Thyroid gland (tissue), 4 donors: ENCODE data around the gene EMP2. TPM values are rescaled to one million over a fixed set of nuclear protein-coding genes. Genes with fewer than 3 reads are reported as not detected.
"Not testable (repeated sequence)": the region's sequence is repeated elsewhere in the genome, so short reads cannot be mapped to it uniquely, and the experiment has no call there.

Experiments used
- DNase-seq, 2 donors: peaks; one replicate each; pipeline ENCODE4 v3.0.0-alpha.2; 2019
- H3K27ac ChIP-seq, 3 donors: fragments of 200-600 bp; sonication (generic); 1 replicate in 2 of 3; 2 replicates in 1 of 3; pipeline ENCODE4 v1.5.1; 2016 to 2019; ENCODE audit warnings: mild to moderate bottlenecking in 1 of 3, moderate library complexity in 1 of 3
- H3K27me3 ChIP-seq: fragments of 200-600 bp; sonication (generic); one replicate; pipeline ENCODE4 v1.5.1; 2019
- H3K36me3 ChIP-seq, 2 donors: fragments of 200-600 bp; sonication (generic); one replicate each; pipeline ENCODE4 v1.5.1; 2016 to 2019
- H3K4me1 ChIP-seq, 2 donors: fragments of 200-600 bp; sonication (generic); one replicate each; pipeline ENCODE4 v1.5.1; 2017 to 2019
- H3K4me3 ChIP-seq, 3 donors: fragments of 200-600 bp; sonication (generic); replicated peaks in 1 of 3; 1 replicate in 2 of 3; 2 replicates in 1 of 3; pipeline ENCODE4 v1.5.1; 2016; ENCODE audit warnings: mild to moderate bottlenecking in 1 of 3
- H3K9me3 ChIP-seq: fragments of 200-600 bp; sonication (generic); one replicate; pipeline ENCODE4 v1.5.1; 2017
- POLR2A ChIP-seq, 2 donors: fragments of 450-650 bp; IDR thresholded peaks; one replicate each; pipeline ENCODE4 v1.6.1; 2017; ENCODE audit warnings: antibody characterized with exemption in 2 of 2, mild to moderate bottlenecking in 2 of 2, moderate library complexity in 1 of 2
- WGBS, 2 donors: methylation state at CpG; one replicate each; pipeline ENCODE4 v1.1.5; 2017; 5-methylcytosine and 5-hydroxymethylcytosine counted together
- intact Hi-C: fragments of 100-400 bp; cut with DNase I; formaldehyde crosslinking; loops from one replicate; pipeline ENCODE4 v1.15.1; 2023
- total RNA-seq, 4 donors: library from RNA; depleted of rRNA; stranded (reverse); fragments of >200 nt; gene quantifications; one replicate each; pipeline ENCODE4 v1.2.3, GENCODE V29; 2016
- TF ChIP-seq, protein P1 (sequence below), 6 experiments: fragments of 200-600 bp in 3 of 6; fragments of 450-650 bp in 3 of 6; sonication (generic) in 3 of 6; IDR thresholded peaks; one replicate each; pipeline ENCODE4 v1.5.1; 2016 to 2019; ENCODE audit warnings: antibody characterized with exemption in 6 of 6, mild to moderate bottlenecking in 2 of 6, inconsistent platforms in 1 of 6, moderate library complexity in 1 of 6

EMP2 gene
- total RNA-seq, 4 donors from 2014 or later, result 17.9 to 37.5 (median 23.1) TPM

DNA sequence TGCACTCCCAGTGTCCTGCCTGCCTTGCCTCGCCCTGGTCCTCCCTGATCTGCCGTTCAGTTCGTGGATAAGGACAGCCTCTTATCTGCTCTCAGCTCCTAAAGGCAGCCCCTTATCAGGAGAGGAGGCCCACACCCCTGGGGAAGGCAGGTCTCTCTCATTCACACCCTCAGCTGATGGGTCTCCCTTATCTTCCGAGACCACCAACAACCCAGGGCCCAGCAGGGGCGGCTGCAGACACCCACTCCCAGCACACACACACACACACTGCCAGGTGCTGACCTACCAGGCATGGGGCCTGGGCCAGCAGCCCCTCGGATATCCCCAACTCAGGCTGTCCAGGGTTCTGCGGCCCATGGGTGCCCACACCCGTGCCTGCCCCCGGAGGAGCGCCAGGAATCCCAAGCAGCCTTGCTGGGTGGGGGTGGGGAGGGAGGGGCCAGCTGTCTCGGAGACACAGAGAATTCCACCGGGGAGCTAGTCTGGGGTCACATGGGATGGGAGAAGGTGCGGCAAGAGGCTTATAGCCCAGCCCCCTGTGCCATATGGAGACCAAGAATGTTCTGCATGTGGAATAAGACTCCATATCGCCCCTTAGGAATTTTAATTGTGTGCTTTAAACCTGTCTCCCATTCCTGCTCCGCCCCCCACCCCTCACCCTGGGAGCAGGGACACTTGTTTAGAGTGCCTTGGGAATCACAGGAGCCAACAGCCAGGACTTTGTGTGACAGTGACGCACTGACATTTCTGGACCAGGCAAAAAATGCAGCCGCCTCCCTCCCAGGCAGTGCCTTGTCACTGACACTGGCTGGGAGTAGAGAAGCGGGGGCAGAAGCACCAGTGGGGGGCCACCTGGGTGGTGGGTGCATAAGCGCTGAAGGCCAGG lies 41.9 kb upstream of the EMP2 start:
- WGBS, 2 donors, result 83 to 84% methylated on average over 13 to 17 of the region's 19 CpGs
- no peaks in the 10 kb centered on the region for H3K27me3 ChIP-seq
- intact Hi-C loops, result no loop called here
- no peak overlapping the region for H3K4me3 ChIP-seq
- no peak for DNase-seq
- no peaks in the 10 kb centered on the region for H3K9me3 ChIP-seq
- TF ChIP-seq POLR2A (IDR thresholded peaks at IDR 0.05), result no peak
- TF ChIP-seq, protein P1, sequence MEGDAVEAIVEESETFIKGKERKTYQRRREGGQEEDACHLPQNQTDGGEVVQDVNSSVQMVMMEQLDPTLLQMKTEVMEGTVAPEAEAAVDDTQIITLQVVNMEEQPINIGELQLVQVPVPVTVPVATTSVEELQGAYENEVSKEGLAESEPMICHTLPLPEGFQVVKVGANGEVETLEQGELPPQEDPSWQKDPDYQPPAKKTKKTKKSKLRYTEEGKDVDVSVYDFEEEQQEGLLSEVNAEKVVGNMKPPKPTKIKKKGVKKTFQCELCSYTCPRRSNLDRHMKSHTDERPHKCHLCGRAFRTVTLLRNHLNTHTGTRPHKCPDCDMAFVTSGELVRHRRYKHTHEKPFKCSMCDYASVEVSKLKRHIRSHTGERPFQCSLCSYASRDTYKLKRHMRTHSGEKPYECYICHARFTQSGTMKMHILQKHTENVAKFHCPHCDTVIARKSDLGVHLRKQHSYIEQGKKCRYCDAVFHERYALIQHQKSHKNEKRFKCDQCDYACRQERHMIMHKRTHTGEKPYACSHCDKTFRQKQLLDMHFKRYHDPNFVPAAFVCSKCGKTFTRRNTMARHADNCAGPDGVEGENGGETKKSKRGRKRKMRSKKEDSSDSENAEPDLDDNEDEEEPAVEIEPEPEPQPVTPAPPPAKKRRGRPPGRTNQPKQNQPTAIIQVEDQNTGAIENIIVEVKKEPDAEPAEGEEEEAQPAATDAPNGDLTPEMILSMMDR (IDR thresholded peaks at IDR 0.05), result no peak
- no peak overlapping the region for H3K27ac ChIP-seq
- H3K4me1 ChIP-seq, result peaks cover 6 to 10% of the 10 kb centered on the region in 2 donors
- H3K36me3 ChIP-seq, result no peaks in the 10 kb centered on the region

DNA sequence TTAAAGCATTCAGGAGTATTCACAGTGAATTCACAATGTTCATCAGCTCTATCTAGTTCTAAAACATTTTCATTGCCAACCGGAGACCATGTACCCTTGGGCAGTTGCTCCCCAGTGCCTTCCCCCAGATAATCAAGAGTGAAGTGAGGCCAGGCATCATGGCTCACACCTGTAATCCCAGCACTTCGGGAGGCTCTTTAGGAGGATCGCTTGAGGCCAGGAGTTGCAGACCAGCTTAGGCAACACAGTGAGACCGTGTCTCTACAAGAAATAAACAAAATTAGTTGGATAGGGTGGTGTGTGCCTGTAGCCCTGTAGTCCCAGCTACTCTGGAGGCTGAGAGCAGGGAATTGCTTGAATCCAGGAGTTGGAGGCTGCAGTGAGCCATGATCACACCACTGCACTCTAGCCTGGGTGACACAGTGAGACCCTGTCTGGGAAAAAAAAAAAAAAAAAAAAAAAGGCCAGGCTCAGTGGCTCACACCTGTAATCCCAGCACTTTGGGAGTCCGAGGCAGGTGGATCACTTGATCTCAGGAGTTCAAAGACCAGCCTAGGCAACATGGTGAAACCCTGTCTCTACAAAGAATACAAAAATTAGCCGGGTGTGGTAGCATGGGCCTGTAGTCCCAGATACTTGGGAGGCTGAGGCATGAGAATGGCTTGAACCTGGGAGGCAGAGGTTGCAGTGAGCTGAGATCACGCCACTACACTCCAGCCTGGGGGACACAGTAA lies 41.0 kb upstream of the EMP2 start:
- intact Hi-C loops, H3K27ac ChIP-seq, DNase-seq, H3K27me3 ChIP-seq, H3K36me3 ChIP-seq, H3K9me3 ChIP-seq, H3K4me3 ChIP-seq: not testable (repeated sequence)
- WGBS, 2 donors, result 95 to 97% methylated on average over 7 of the region's 7 CpGs
- H3K4me1 ChIP-seq, result peaks cover 14 to 15% of the 10 kb centered on the region in 2 donors

GRCh38 chr16:10620120-10620519 lies 39.7 kb upstream of the EMP2 start:
- no peak overlapping the region for H3K27ac ChIP-seq
- no peaks in the 10 kb centered on the region for H3K36me3 ChIP-seq
- intact Hi-C loops, result no loop called here
- H3K9me3 ChIP-seq, result no peaks in the 10 kb centered on the region
- TF ChIP-seq, protein P1 (IDR thresholded peaks at IDR 0.05), result no peak
- TF ChIP-seq POLR2A (IDR thresholded peaks at IDR 0.05), result no peak
- H3K27me3 ChIP-seq, result no peaks in the 10 kb centered on the region
- H3K4me1 ChIP-seq, result peaks cover 14 to 15% of the 10 kb centered on the region in 2 donors
- no peak for DNase-seq
- H3K4me3 ChIP-seq, result no peak overlapping the region
- 83 to 91% methylated on average over 6 of the region's 6 CpGs for WGBS, 2 donors

GRCh38 chr16:10619271-10619849 lies 39.0 kb upstream of the EMP2 start:
- DNase-seq, result peak; percentile 29 to 37
- Histone ChIP-seq H3K36me3 (no peaks in the 10 kb centered on the region), H3K27me3 (no peaks in the 10 kb centered on the region), H3K4me1 (peaks cover 14 to 15% of the 10 kb centered on the region in 2 donors), H3K27ac (no peak overlapping the region), H3K4me3 (no peak overlapping the region), H3K9me3 (no peaks in the 10 kb centered on the region)
- intact Hi-C loops, result no loop called here
- 40 to 41% methylated on average over 16 to 20 of the region's 25 CpGs for WGBS, 2 donors
- TF ChIP-seq, protein P1 (IDR thresholded peaks at IDR 0.05), result no peak
- no peak for TF ChIP-seq POLR2A (IDR thresholded peaks at IDR 0.05)

GRCh38 chr16:10618710-10619209 lies 38.4 kb upstream of the EMP2 start:
- no peaks in the 10 kb centered on the region for H3K9me3 ChIP-seq
- no peaks in the 10 kb centered on the region for H3K27me3 ChIP-seq
- no peak for DNase-seq
- 72 to 83% methylated on average over 9 to 12 of the region's 13 CpGs for WGBS, 2 donors
- no peaks in the 10 kb centered on the region for H3K36me3 ChIP-seq
- no peak for TF ChIP-seq POLR2A (IDR thresholded peaks at IDR 0.05)
- TF ChIP-seq, protein P1 (IDR thresholded peaks at IDR 0.05), result no peak
- H3K4me3 ChIP-seq, result no peak overlapping the region
- intact Hi-C loops, result no loop called here
- peaks cover 14 to 15% of the 10 kb centered on the region in 2 donors for H3K4me1 ChIP-seq
- H3K27ac ChIP-seq, result no peak overlapping the region
